ENCODE measurements around the gene POLD4. TPM values are rescaled to one million over a fixed set of nuclear protein-coding genes. Genes with fewer than 3 reads are reported as not detected.

The POLD4 gene
- total RNA-seq, 1 experiment from 2014 or later: 19.5 TPM

GRCh38 chr11:67311556-67312082 lies 41.7 kb downstream of the POLD4 start:
- Histone ChIP-seq H3K18ac (ENCODE audit: insufficient read length, low read depth, low read length) (no peak overlapping the region), H3K56ac (ENCODE audit: insufficient read length, low read depth, low read length) (no peak overlapping the region), H2AK5ac (ENCODE audit: insufficient read length, low read length) (no peak overlapping the region), H2BK15ac (ENCODE audit: low read depth, low read length) (no peak overlapping the region), H2AFZ (ENCODE audit: low read length) (no peak overlapping the region), H3K79me1 (ENCODE audit: insufficient read depth, low read depth, low read length, poor library complexity, severe bottlenecking) (no peaks in the 10 kb centered on the region), H3K23ac (ENCODE audit: insufficient read length, low read depth, low read length) (no peak overlapping the region), H4K5ac (ENCODE audit: insufficient read length, low read depth, low read length) (no peak overlapping the region), H4K20me1 (ENCODE audit: control insufficient read depth, insufficient read depth, insufficient read length) (no peaks in the 10 kb centered on the region), H3K14ac (ENCODE audit: insufficient read depth, low read length) (no peak overlapping the region; the same call in 1 of the 2 replicates), H3K9me3 (ENCODE audit: control insufficient read depth, low read depth, low read length) (no peaks in the 10 kb centered on the region), H4K91ac (ENCODE audit: insufficient read length, low read depth, low read length) (no peak overlapping the region), H3K79me2 (ENCODE audit: insufficient read depth, low read length) (no peaks in the 10 kb centered on the region), H4K8ac (replicated peaks; ENCODE audit: insufficient read length, low read depth, low read length) (no peak overlapping the region), H3T11ph (ENCODE audit: low read length) (no peak overlapping the region), H3K4ac (ENCODE audit: low read depth, low read length) (no peak overlapping the region), H2BK20ac (ENCODE audit: low read depth, low read length, poor library complexity, severe bottlenecking) (no peak overlapping the region), H3K27me3 (ENCODE audit: insufficient read depth, low read length) (no peaks in the 10 kb centered on the region), H3K4me2 (ENCODE audit: insufficient read depth, insufficient read length, low read length) (no peak overlapping the region), H3K4me1 (ENCODE audit: insufficient read depth, low read length) (no peaks in the 10 kb centered on the region), H3K23me2 (ENCODE audit: insufficient read length, low read depth, low read length, poor library complexity, severe bottlenecking) (no peaks in the 10 kb centered on the region), H3K27ac (ENCODE audit: insufficient read length, low read depth, low read length) (no peak overlapping the region), H2BK12ac (ENCODE audit: insufficient read length, low read depth, low read length) (no peak overlapping the region), H2BK120ac (ENCODE audit: low read depth, low read length, poor library complexity, severe bottlenecking) (no peak overlapping the region), H3K9ac (ENCODE audit: extremely low read depth, insufficient read length, low read length) (no peak overlapping the region), H2BK5ac (ENCODE audit: insufficient read length, low read length) (no peak overlapping the region)
- H3K4me3 Mint-ChIP-seq: no peak overlapping the region
- TF ChIP-seq CTCF (conservative IDR thresholded peaks at IDR 0.05): no peak; the same call in 2 of the 3 replicates
- no CpG with 5 or more reads among the region's 15 CpGs for WGBS (ENCODE audit: extremely low coverage, insufficient read length, low lambda C conversion rate)
- H3K9me3 Mint-ChIP-seq: no peaks in the 10 kb centered on the region
- DNase-seq: no peak
- peaks cover 0 to 15% (median 8%) of the 10 kb centered on the region in 3 experiments; a peak in 5 of 7 replicates for H3K36me3 Mint-ChIP-seq (ENCODE audit: insufficient read depth in 1 of 3, low read depth in 3 of 3)
- H3K27ac Mint-ChIP-seq: no peak overlapping the region
- H3K4me1 Mint-ChIP-seq: no peaks in the 10 kb centered on the region; a peak in 1 of 4 replicates
- H3K27me3 Mint-ChIP-seq (ENCODE audit: low read depth): peaks cover 14% of the 10 kb centered on the region

Measured in H9 (cell line).